ENCODE measurements around the gene BCL2.

The BCL2 gene

DNA sequence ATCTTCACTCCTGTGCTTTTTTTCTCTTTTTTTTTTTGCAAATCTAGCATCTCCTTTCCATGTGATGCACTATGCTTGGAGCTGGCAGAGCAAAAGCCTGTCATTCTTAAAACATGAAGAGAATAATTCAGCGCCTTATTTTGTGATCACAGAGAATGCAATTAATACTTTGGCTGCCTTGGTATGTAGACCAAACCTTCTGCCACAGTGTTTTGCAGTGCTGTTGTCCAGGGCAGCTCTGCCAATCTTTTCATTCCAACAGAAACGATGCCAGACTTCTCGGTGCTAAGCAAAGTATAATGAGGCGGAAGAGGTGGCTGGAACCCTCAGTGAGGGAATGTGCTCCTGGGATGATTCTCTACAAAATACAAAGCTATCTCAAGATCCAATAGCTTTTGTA is 25.6 kb downstream of the BCL2 start:
- ChIA-PET CTCF (no interaction called here), POLR2A (no interaction called here)
- TF ChIP-seq, protein P1, sequence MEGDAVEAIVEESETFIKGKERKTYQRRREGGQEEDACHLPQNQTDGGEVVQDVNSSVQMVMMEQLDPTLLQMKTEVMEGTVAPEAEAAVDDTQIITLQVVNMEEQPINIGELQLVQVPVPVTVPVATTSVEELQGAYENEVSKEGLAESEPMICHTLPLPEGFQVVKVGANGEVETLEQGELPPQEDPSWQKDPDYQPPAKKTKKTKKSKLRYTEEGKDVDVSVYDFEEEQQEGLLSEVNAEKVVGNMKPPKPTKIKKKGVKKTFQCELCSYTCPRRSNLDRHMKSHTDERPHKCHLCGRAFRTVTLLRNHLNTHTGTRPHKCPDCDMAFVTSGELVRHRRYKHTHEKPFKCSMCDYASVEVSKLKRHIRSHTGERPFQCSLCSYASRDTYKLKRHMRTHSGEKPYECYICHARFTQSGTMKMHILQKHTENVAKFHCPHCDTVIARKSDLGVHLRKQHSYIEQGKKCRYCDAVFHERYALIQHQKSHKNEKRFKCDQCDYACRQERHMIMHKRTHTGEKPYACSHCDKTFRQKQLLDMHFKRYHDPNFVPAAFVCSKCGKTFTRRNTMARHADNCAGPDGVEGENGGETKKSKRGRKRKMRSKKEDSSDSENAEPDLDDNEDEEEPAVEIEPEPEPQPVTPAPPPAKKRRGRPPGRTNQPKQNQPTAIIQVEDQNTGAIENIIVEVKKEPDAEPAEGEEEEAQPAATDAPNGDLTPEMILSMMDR (IDR thresholded peaks at IDR 0.05; ENCODE audit: insufficient read depth, low read length, missing control alignments): no peak
- DNase-seq (ENCODE audit: low read depth, low spot score): no peak
- no peak overlapping the region for H3K4me3 ChIP-seq (ENCODE audit: low read depth, low read length)

DNA sequence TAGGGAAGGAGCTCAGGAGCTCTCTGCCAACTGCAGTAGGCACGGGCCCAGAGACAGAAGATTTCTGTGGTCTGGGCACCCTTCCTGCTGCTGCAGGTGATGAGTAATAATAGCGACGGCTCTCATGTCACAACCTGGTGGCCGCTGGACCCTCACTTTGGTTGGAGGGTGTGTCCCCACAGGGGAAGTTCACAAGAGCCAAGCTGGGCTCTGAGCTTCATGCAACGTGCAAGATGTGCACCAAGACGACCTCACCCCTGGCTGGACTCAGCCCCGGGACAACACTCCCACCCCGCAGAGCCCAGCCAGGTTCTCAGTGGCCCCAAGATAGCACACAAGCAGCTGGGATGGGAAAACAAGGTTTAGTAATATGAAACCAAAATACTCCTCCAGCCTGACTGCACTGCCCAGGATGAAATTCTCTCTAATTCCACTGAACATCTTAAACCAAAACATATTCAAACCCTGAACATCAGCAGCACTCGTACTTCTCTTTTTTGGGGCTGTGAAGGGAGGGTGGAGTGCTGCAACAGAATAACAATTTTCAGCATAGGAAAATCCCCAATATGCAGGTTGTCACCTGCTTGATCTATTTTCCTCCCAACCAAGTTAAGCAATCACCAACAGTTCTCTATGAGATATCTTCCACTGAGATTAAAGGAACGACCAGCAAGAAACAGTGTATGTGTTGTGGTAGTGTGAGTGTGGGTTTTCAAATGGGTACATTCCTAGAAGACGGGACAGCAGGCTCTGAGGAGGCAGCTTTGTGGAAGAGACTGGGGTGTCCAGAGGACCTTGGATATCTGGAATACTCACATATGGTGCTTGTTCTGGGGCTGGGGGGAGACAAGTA is 26.5 kb downstream of the BCL2 start:
- no peak overlapping the region for H3K4me3 ChIP-seq (ENCODE audit: low read depth, low read length)
- CTCF ChIA-PET: no interaction called here
- no peak for DNase-seq (ENCODE audit: low read depth, low spot score)
- TF ChIP-seq, protein P1 (IDR thresholded peaks at IDR 0.05; ENCODE audit: insufficient read depth, low read length, missing control alignments): no peak
- POLR2A ChIA-PET: no interaction called here

DNA sequence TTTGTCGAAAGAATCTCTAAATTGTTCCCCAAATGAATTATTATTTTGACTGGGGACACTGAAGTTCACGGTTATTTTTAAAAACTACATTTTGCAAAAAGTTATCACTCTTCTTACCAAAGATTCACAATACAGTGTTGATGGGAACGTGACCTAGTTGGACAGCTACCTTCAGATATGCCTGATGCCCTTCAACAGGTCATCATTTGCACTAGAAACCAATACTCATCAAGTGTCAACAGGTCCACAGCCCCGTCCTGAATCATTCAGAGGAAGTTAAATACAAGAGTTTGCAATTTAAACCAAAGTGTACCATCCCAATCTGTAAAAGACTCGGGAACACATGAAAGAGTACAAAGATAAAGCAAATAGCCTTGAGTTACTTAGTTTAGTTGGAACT is 28.3 kb downstream of the BCL2 start:
- TF ChIP-seq, protein P1 (IDR thresholded peaks at IDR 0.05; ENCODE audit: insufficient read depth, low read length, missing control alignments): no peak
- no peak for DNase-seq (ENCODE audit: low read depth, low spot score)
- ChIA-PET CTCF (no interaction called here), POLR2A (no interaction called here)
- no peak overlapping the region for H3K4me3 ChIP-seq (ENCODE audit: low read depth, low read length)

DNA sequence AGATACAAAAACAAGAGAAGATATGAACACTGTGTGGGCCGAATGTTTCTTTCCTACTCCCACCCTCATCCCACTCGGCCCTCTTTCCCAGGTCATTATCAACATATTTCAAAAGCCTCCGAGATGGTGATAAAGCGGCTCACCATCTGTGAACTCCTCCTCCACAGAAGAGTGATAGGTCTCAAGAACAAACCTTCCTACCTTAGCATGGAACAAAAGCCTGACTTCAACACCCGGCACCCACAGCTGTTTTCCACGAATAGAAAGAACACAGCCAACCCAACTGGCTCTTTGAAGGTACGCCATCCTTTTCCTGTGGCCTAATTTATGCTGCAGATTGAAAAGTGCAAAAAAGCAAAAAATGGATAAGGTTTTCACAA is 28.8 kb downstream of the BCL2 start:
- POLR2A ChIA-PET: no interaction called here
- TF ChIP-seq, protein P1 (IDR thresholded peaks at IDR 0.05; ENCODE audit: insufficient read depth, low read length, missing control alignments): no peak
- no peak for DNase-seq (ENCODE audit: low read depth, low spot score)
- no peak overlapping the region for H3K4me3 ChIP-seq (ENCODE audit: low read depth, low read length)
- CTCF ChIA-PET: no interaction called here

DNA sequence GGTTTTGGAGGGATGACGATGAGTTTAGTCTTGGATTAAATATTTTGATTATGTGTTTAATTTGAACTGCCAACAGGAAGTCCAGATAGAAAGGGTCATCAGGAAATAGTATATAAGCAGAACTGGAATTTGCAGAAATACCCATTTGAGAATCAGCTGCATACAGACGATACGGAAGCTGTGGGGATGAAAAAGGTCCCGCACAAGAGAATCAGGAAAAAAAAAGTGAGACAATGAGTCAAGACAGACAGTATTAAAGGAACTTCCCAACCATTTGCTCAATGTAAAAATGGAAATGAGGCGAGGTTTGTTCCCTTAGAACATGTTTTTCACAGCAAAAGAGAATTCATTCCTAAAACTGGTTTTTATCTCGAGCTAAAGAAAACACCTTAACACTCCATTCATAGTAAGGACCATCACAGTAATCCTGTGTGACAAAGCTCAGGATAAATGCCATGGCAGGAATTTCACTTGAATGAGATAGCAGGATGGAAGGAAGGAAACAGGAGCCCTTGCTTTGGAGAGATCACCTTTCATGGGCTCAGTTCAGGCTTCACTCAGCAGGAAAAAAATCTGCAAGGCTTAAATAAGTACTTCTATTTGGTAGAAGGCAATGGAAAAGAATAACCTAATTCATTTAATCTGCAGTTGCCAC is 29.3 kb downstream of the BCL2 start:
- POLR2A ChIA-PET: no interaction called here
- CTCF ChIA-PET: interaction anchor here (1.0 kb wide), 1 partner anchor 9 kb away, joined by 3 read pairs; no protein-coding TSS in a partner anchor
- DNase-seq (ENCODE audit: low read depth, low spot score): no peak
- no peak overlapping the region for H3K4me3 ChIP-seq (ENCODE audit: low read depth, low read length)
- TF ChIP-seq, protein P1 (IDR thresholded peaks at IDR 0.05; ENCODE audit: insufficient read depth, low read length, missing control alignments): no peak

DNA sequence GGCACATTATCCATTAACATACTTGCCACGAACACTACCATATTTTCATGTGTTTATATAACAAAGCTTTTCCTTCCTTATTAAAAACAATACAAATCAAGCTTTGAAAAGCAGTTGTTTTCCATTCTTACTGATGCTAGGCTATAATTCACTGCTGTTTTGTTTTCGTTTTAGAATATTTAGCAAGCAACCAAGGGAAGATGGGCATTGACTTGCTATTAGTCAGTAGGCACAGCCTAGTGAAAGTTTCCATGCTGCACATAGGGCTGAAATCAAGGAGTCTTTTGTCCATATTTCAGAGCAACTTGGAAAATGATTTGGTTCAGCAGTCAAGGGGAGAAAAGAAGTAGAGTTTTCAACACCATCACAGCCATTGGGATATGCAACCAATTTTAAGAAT is 31.3 kb downstream of the BCL2 start:
- ChIA-PET CTCF (interaction anchor here (1.1 kb wide), 1 partner anchor 35 kb away, joined by 3 read pairs; no protein-coding TSS in a partner anchor), POLR2A (no interaction called here)
- TF ChIP-seq, protein P1 (IDR thresholded peaks at IDR 0.05; ENCODE audit: insufficient read depth, low read length, missing control alignments): no peak
- H3K4me3 ChIP-seq (ENCODE audit: low read depth, low read length): no peak overlapping the region
- no peak for DNase-seq (ENCODE audit: low read depth, low spot score)

Data from AG04449 (cell line).